Aorta (tissue), 5 donors: Measurements from ENCODE around the gene ACD. TPM values are rescaled to one million over a fixed set of nuclear protein-coding genes. Genes with fewer than 3 reads are reported as not detected.

ENCODE experiments used
- ATAC-seq: fragments of 200-7000 bp; cut with Tn5 transposase; one replicate; pipeline ENCODE4 v1.9.1; 2022; ENCODE audit warnings: moderate library complexity; ENCODE audit not compliant: low FRiP score
- DNase-seq, 2 donors: peaks; one replicate each; pipeline ENCODE4 v3.0.0-alpha.2; 2020
- H3K27ac ChIP-seq, 2 donors: one replicate each; pipeline ENCODE4 v1.5.1; 2013; ENCODE audit warnings: low read length in 2 of 2, mild to moderate bottlenecking in 2 of 2, moderate library complexity in 2 of 2, control low read depth in 1 of 2, inconsistent platforms in 1 of 2, low read depth in 1 of 2
- H3K27me3 ChIP-seq, 2 donors: one replicate each; pipeline ENCODE4 v1.6.1; 2013; ENCODE audit warnings: control low read depth in 1 of 2, low read length in 1 of 2, mild to moderate bottlenecking in 1 of 2, moderate library complexity in 1 of 2; ENCODE audit not compliant: insufficient read depth in 2 of 2, control insufficient read depth in 1 of 2
- H3K36me3 ChIP-seq, 2 donors: one replicate each; pipeline ENCODE4 v1.6.1; 2013; ENCODE audit warnings: control low read depth in 1 of 2, low read length in 1 of 2, mild to moderate bottlenecking in 1 of 2; ENCODE audit not compliant: insufficient read depth in 2 of 2, control insufficient read depth in 1 of 2
- H3K4me1 ChIP-seq, 2 donors: one replicate each; pipeline ENCODE4 v1.6.1; 2013; ENCODE audit warnings: low read length in 2 of 2, control low read depth in 1 of 2, mild to moderate bottlenecking in 1 of 2, moderate library complexity in 1 of 2; ENCODE audit not compliant: insufficient read depth in 2 of 2, control insufficient read depth in 1 of 2
- H3K4me3 ChIP-seq, 2 donors: one replicate each; pipeline ENCODE4 v1.5.1; 2013; ENCODE audit warnings: low read length in 2 of 2, control low read depth in 1 of 2, mild to moderate bottlenecking in 1 of 2
- H3K9me3 ChIP-seq: one replicate; pipeline ENCODE4 v1.6.1; 2013; ENCODE audit warnings: mild to moderate bottlenecking, low read length; ENCODE audit not compliant: control insufficient read depth
- WGBS, 2 donors: extraction: QIAGEN DNeasy Blood & Tissue Kit; methylation state at CpG; one replicate each; pipeline ENCODE4 v1.1.7; 2013; 5-methylcytosine and 5-hydroxymethylcytosine counted together
- intact Hi-C, 2 donors: fragments of 100-400 bp; cut with DNase I; formaldehyde crosslinking; loops; one replicate each; pipeline versions ENCODE4 v1.14.2 to v1.15.0; 2022
- polyA plus RNA-seq, 2 donors: library from polyadenylated mRNA; stranded (reverse); fragments of 200-250 nt; gene quantifications; one replicate each; pipeline ENCODE4 v1.2.3, GENCODE V29; 2013
- total RNA-seq, 2 donors: library from RNA; stranded (reverse); fragmentation: NEBNext Ultra II Directional; extraction: Animal tissue kit (Norgen Biotek cat#: 25700); gene quantifications; one replicate each; pipeline ENCODE4 v1.2.1, GENCODE V29; 2021
- donor health status: healthy with polysubstance abuse.
- donor health status: Bipolar disorder and iron deficiency.
- donor health status: DM: no; HTN: no; CAD: no.
- donor health status: DM: no; HTN: no; CAD: no.
- donor health status: DM: yes; HTN: yes; CAD: no.

The ACD gene
- total and polyA plus RNA-seq, 4 donors: 7.0 to 34.6 (median 18.8) TPM

DNA sequence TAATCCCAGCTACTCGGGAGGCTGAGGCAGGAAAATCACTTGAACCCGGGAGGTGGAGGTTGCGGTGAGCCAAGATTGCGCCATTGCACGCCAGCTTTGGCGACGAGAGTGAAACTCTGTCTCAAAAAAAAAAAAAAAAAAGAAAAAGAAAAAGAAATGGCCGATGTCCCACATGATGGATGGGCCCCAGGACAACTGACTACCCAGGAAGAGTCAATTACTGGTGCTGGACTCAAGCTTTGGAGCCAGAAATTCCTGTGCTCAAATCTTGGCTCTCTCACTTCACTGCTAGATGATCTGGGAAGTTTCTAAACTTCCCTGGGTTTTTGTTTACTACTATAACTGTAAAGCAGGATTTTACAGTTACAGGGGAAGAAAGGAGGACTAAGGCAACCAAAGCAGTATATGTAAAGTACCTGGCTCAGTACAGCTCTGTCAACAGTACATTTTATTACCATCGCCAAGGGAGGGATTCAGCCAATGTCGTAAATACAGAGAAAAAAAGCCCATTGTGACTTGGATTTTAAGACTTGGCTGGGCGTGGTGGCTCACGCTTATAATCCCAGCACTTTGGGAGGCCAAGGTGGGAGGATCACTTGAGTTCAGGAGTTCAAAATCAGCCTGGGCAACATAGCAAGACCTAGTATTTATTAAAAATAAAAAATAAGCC, 18.4 kb upstream of the ACD start:
- no peak overlapping the region for H3K4me3 ChIP-seq
- no peak overlapping the region for H3K27ac ChIP-seq
- no peaks in the 10 kb centered on the region for H3K9me3 ChIP-seq
- ATAC-seq: no peak
- intact Hi-C loops: no loop called here
- H3K4me1 ChIP-seq: no peaks in the 10 kb centered on the region
- H3K36me3 ChIP-seq: peaks cover under 1 to 1% of the 10 kb centered on the region in 2 donors
- WGBS, 2 donors: 89 to 90% methylated on average over 12 of the region's 12 CpGs
- no peaks in the 10 kb centered on the region for H3K27me3 ChIP-seq
- no peak for DNase-seq

DNA sequence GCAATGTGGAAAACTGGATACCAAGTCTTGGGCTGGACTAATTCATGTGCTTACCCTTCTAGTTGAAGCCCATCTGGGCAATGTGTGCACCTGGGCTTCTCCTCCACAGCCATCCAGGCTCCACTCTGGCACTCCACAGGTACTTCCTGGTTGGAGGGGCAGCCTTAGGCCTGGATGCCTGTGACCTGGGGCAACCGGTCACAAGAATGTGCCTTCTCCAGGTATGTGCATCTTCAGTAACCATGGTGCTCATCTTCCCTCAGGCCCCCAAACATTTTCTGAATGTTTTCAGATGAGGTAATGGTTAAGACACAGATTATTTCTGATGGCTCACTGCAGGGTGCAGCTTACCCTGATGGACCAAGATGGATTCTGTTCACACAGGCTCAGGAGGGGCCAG, 17.7 kb upstream of the ACD start:
- 97 to 100% methylated on average over 1 of the region's 1 CpG for WGBS, 2 donors
- intact Hi-C loops: no loop called here
- Histone ChIP-seq H3K27me3 (no peaks in the 10 kb centered on the region), H3K9me3 (no peaks in the 10 kb centered on the region), H3K27ac (no peak overlapping the region), H3K4me3 (no peak overlapping the region), H3K36me3 (peaks cover 0 to under 1% of the 10 kb centered on the region in 2 donors), H3K4me1 (no peaks in the 10 kb centered on the region)
- ATAC-seq: no peak
- no peak for DNase-seq

DNA sequence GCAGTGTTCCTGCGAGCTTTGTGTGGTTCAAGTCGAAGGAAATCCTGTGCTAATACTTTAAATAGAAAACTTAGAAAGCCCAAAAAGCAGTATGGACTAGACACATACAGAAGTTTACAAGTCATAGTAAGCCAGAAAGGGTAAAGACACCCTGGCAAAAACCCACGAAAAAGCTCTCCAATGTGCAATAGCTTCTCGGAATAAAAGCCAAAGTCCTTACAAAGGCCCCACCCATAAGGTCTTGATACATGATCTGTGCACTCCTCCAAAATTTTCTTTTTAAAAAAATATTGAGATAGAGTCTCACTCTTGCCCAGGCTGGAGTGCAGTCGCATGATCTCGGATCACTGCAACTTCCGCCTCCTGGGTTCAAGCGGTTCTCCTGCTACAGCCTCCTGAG, 16.9 kb upstream of the ACD start:
- H3K27ac ChIP-seq: no peak overlapping the region
- DNase-seq (no peak), ATAC-seq (no peak)
- no peaks in the 10 kb centered on the region for H3K4me1 ChIP-seq
- H3K36me3 ChIP-seq: no peaks in the 10 kb centered on the region
- WGBS, 2 donors: 81 to 84% methylated on average over 8 of the region's 8 CpGs
- H3K9me3 ChIP-seq: no peaks in the 10 kb centered on the region
- H3K4me3 ChIP-seq: no peak overlapping the region
- intact Hi-C loops: no loop called here
- H3K27me3 ChIP-seq: no peaks in the 10 kb centered on the region

DNA sequence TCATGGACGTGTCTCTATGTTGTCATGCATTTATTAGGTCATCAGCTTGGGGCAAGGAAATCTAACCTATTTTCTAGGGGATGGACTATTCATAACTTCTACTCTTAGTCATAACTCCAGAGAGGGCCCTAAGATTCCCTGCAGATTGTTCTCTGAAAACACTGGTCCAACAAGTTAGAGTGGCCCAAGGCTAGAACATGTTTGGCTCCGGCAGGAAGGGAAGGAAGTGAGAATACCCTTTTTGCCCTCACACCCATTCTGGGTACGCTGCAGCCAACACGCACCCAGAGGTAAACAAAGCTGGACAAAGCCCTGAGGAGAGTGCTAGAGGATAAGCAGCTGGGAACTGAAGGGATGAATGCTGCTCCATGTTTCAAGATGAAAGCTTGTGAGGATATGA, 16.5 kb upstream of the ACD start:
- no peaks in the 10 kb centered on the region for H3K36me3 ChIP-seq
- ATAC-seq (no peak), DNase-seq (no peak)
- WGBS, 2 donors: 92% methylated on average over 4 of the region's 4 CpGs
- intact Hi-C loops: no loop called here
- no peaks in the 10 kb centered on the region for H3K9me3 ChIP-seq
- no peaks in the 10 kb centered on the region for H3K4me1 ChIP-seq
- H3K4me3 ChIP-seq: no peak overlapping the region
- no peak overlapping the region for H3K27ac ChIP-seq
- H3K27me3 ChIP-seq: no peaks in the 10 kb centered on the region

DNA sequence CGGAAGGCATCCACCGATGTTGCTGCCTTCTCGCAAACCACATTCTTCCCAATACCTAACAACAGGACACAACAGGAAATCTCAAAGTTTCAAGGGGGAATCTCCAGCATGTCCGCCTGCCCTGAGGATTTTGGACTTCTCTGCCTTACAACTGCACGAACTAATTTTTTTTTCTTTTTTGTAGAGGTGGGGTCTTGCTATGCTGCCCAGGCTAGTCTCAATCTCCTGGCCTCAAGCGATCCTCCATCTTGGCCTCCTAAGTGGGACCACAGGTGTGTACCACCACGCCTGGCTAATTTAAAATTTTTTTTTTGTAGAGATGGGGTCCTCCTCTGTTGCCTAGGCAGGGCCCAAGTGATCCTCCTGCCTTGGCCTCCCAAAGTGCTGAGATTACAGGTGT, 15.9 kb upstream of the ACD start:
- ATAC-seq: no peak
- Histone ChIP-seq H3K9me3 (no peaks in the 10 kb centered on the region), H3K4me3 (no peak overlapping the region), H3K4me1 (no peaks in the 10 kb centered on the region), H3K27ac (no peak overlapping the region), H3K27me3 (no peaks in the 10 kb centered on the region), H3K36me3 (no peaks in the 10 kb centered on the region)
- WGBS, 2 donors: 97% methylated on average over 7 of the region's 7 CpGs
- no peak for DNase-seq
- intact Hi-C loops: no loop called here

DNA sequence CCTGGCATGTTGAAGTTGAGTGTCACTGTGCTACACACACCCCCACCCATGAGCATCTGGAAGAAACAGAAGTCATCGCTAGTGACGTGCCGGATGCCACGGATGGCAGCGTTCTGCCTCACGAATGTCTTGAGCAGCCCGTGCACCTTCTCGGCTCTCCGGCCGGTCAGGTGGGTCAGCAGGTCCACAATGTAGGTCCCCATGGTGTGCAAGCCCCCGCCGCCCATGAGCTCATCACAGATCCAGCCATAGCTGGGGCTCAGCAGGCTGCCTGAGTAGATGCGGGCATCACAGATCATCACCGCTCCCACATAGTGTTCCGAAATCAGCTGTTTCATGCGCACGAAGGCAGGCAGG, 15.5 kb upstream of the ACD start:
- DNase-seq (no peak), ATAC-seq (no peak)
- Histone ChIP-seq H3K27me3 (no peaks in the 10 kb centered on the region), H3K9me3 (no peaks in the 10 kb centered on the region), H3K4me1 (no peaks in the 10 kb centered on the region), H3K4me3 (no peak overlapping the region), H3K27ac (no peak overlapping the region), H3K36me3 (no peaks in the 10 kb centered on the region)
- WGBS, 2 donors: 95 to 96% methylated on average over 17 of the region's 17 CpGs
- intact Hi-C loops: no loop called here

DNA sequence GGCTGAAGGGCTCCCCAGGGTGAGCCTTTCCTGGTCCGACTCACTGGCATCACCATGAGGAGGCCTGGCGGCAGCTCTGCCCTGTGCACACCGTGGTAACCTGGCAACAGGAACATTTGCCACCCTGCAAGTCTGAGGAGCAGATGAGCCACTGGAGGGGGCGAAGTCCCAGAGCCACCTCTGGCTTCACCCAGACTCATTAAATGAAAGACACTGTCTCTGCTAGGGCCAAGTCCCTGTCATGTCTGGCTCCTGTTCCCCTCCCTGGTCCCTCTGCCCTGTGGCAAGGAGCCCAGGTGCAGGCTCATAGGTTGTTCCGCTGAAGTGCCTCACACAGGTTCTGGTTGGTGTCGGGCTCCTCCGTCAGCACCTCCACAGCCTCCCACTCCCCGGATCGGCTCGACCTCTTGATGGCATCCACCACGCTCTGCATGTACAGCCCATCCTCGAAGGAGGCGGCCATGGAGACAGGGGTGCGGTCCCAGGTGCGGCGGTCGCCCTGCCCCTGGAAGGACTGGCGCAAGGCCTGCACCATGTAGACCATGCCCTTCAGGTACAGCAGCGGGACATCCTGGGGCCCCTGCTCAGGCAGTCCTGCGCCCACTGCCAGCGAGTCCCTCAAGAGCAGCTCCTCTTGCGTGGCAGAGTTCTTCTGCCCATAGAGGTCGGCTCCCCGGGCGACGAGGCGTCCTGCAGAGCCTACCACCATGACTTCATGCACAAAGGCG, 15.0 kb upstream of the ACD start:
- Histone ChIP-seq H3K4me3 (no peak overlapping the region), H3K36me3 (no peaks in the 10 kb centered on the region), H3K27ac (no peak overlapping the region), H3K27me3 (no peaks in the 10 kb centered on the region), H3K4me1 (no peaks in the 10 kb centered on the region), H3K9me3 (no peaks in the 10 kb centered on the region)
- ATAC-seq: no peak
- no peak for DNase-seq
- intact Hi-C loops: no loop called here
- WGBS, 2 donors: 95 to 97% methylated on average over 28 of the region's 28 CpGs

DNA sequence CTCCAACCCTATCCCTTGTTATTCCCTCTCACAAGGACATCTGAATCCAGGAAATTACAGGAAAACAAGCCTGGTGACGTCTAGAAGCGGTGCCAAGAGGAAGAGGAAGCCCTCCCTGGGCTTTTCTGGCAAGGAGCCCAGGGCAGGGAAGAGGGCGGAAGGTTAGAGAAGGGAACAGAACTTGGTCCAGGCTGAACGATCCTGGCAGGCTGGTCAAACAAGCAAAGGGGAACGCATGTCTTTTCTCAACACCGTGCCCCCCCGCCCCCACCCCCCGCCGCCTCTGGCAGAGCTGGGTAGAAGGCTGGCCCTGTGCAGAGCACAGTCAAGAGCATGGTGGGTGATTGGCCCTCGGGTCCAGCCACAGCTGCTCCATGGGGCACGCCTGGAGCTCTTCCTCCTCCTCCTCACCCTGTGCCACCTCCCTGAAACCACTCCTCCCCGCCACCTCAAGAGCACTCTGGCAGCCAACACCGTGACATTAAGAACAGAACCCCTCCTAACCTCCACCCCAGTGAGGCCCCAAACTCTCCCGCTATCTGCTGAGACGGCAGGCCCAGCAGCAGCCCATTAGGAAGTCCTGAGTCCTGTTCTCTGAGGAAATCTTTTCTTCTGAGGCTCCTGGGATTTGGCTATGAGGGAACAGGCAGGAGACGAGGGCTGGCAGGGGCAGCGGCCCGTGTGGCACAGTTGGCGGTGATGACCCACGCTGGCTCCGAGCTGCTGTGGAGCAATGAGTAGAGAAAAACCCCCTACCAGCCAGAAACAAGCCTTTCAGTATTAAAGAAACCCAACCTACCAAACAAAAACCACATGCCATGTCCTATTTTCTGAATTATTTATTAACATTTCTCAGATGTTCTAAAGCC, 13.9 kb upstream of the ACD start:
- Histone ChIP-seq H3K4me1 (no peaks in the 10 kb centered on the region), H3K27ac (no peak overlapping the region), H3K36me3 (no peaks in the 10 kb centered on the region), H3K27me3 (no peaks in the 10 kb centered on the region), H3K4me3 (no peak overlapping the region), H3K9me3 (no peaks in the 10 kb centered on the region)
- intact Hi-C loops: no loop called here
- DNase-seq: peak; percentile 82 to 84
- ATAC-seq: peak; percentile 59
- WGBS, 2 donors: 58 to 61% methylated on average over 21 of the region's 21 CpGs
